ENCODE data around the gene PITPNC1.

GRCh38 chr17:67353929-67354574 lies 23.0 kb upstream of the PITPNC1 start:
- TF ChIP-seq POLR2A (IDR thresholded peaks at IDR 0.05) (no peak), CTCF (IDR thresholded peaks at IDR 0.05) (no peak)

Measured in breast epithelium (tissue), 3 donors.